ENCODE data around the gene CLEC16A. TPM values are rescaled to one million over a fixed set of nuclear protein-coding genes. Genes with fewer than 3 reads are reported as not detected.

CLEC16A gene
- total RNA-seq, 4 donors from 2014 or later, result 20.3 to 25.7 (median 25.1) TPM

DNA sequence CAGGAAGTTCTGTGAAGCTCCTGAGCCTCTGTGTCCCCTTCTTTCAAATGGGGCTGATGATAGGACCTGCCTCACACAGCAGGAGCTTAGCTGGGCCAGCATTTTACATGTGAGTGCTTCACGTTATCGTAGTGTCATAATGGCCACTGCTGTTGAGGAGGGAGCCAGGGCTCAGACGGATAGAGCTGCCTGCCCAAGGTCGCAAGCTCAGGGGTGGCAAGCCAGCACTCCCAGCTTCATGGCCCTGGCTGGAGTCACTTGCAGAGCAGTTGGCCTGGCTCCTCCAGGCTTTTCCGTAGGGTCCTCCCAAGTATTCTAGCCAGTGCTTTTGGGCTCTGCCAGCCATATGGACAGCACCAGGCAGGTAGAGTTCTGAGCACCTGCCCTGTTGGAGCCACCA lies 196.5 kb downstream of the CLEC16A start:
- TF ChIP-seq POLR2A (IDR thresholded peaks at IDR 0.05), result no peak
- TF ChIP-seq, protein P1, sequence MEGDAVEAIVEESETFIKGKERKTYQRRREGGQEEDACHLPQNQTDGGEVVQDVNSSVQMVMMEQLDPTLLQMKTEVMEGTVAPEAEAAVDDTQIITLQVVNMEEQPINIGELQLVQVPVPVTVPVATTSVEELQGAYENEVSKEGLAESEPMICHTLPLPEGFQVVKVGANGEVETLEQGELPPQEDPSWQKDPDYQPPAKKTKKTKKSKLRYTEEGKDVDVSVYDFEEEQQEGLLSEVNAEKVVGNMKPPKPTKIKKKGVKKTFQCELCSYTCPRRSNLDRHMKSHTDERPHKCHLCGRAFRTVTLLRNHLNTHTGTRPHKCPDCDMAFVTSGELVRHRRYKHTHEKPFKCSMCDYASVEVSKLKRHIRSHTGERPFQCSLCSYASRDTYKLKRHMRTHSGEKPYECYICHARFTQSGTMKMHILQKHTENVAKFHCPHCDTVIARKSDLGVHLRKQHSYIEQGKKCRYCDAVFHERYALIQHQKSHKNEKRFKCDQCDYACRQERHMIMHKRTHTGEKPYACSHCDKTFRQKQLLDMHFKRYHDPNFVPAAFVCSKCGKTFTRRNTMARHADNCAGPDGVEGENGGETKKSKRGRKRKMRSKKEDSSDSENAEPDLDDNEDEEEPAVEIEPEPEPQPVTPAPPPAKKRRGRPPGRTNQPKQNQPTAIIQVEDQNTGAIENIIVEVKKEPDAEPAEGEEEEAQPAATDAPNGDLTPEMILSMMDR (IDR thresholded peaks at IDR 0.05), result no peak
- Histone ChIP-seq H3K9me3 (no peaks in the 10 kb centered on the region), H3K4me3 (no peak overlapping the region), H3K4me1 (peaks cover 0 to 43% (median 13%) of the 10 kb centered on the region in 3 donors), H3K36me3 (peaks cover 0 to 2% (median 0%) of the 10 kb centered on the region in 3 donors), H3K27me3 (no peaks in the 10 kb centered on the region), H3K27ac (no peak overlapping the region)
- intact Hi-C loops (cut with DNase I), result no loop called here
- 97% methylated on average over 4 of the region's 5 CpGs; no CpG with 5 or more reads in 1 of the 2 donors for WGBS, 2 donors
- DNase-seq, result no peak

DNA sequence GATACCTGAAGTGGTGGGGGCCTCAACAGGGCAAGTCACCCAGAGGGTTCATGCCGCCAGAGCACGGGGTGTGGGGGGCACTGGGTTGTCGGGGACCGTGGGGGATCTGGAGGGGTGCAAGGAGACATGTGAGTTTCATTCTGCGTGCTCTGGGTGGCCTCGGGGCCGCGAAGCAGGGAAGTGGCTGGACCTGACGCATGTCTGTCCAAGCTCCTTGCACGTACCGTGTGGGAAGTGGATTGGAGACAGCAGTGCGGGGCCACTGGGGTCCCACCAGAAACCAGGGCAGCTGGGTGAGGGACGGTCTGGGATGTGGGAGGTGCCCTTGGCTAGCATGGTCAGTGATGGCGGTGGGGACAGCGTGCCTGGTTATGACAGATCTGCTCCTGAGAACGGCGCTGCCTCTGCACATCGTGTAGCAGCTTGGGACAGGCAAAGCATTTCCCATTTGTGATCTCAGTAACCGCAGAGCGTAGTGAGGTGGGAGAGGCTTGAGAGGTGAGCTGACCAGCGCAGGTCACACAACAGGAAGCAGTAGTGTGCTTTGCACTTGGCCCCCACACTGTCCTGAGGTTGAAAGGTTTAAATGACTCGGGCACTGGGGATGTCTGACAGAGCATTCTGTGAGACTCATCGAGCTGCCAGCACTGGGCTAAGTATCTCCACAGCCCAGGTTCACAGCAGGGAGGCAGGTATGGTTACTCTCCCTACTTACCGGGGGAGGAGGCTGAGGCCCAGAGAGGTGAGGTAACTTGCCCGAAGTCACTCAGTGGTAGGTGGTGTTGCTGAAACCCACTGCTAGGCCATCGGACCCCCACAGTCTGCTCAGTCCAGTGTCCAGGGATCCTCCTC lies 197.3 kb downstream of the CLEC16A start:
- 89 to 92% methylated on average over 12 to 16 of the region's 26 CpGs for WGBS, 2 donors
- TF ChIP-seq POLR2A (IDR thresholded peaks at IDR 0.05), result no peak
- TF ChIP-seq, protein P1 (IDR thresholded peaks at IDR 0.05), result no peak
- no peak overlapping the region for H3K27ac ChIP-seq
- intact Hi-C loops (cut with DNase I), result no loop called here
- DNase-seq, result no peak
- no peaks in the 10 kb centered on the region for H3K36me3 ChIP-seq
- H3K27me3 ChIP-seq, result no peaks in the 10 kb centered on the region
- H3K9me3 ChIP-seq, result no peaks in the 10 kb centered on the region
- H3K4me1 ChIP-seq, result peaks cover 0 to 35% (median 12%) of the 10 kb centered on the region in 3 donors
- no peak overlapping the region for H3K4me3 ChIP-seq

DNA sequence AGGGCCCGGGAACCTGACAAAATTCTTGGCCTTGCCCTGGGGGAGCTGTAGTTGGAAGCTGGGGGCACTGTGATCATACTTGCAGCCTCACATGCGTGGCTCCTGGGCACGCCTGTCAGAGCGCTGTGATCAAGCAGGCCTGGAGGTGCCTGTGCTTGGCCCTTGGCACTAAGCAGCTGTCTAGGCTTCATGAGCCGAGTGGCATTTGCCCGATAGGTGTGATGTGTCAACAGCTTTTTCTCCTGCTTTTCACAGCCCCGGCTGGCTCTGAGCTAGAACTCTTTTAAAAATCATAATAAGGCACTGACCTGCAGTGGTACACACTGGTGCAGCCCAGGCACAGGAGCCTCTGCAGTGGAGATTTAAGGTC lies 197.9 kb downstream of the CLEC16A start:
- intact Hi-C loops (cut with DNase I), result no loop called here
- 17 to 29% methylated on average over 1 to 7 of the region's 7 CpGs for WGBS, 2 donors

DNA sequence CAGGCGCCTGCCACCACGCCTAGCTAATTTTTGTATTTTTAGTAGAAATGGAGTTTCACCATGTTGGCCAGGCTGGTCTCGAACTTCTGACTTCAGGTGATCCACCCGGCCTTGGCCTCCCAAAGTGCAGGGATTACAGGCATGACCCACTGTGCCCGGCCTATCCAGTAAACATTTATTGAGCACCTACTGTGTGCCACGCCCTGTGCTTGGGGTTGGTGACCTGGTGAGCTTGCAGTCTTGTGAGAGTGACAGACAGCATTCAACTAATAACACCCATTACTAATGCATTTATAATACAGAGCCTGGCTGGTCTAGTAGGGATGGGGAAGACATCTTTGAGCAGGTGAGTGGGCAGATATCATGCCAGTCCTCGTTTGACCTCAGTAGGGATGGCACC lies 198.6 kb downstream of the CLEC16A start:
- TF ChIP-seq, protein P1 (IDR thresholded peaks at IDR 0.05), result no peak
- TF ChIP-seq POLR2A (IDR thresholded peaks at IDR 0.05), result no peak
- Histone ChIP-seq H3K4me3 (no peak overlapping the region), H3K36me3 (no peaks in the 10 kb centered on the region), H3K27me3 (no peaks in the 10 kb centered on the region), H3K27ac (no peak overlapping the region), H3K4me1 (peaks cover 0 to 31% (median 10%) of the 10 kb centered on the region in 3 donors), H3K9me3 (no peaks in the 10 kb centered on the region)
- no peak for DNase-seq
- WGBS, 2 donors, result 90 to 98% methylated on average over 6 to 7 of the region's 7 CpGs
- intact Hi-C loops (cut with DNase I), result no loop called here

More for the DNA sequence above, 197.9 kb downstream of the CLEC16A start:
- no peak for TF ChIP-seq POLR2A (IDR thresholded peaks at IDR 0.05)
- TF ChIP-seq, protein P1 (IDR thresholded peaks at IDR 0.05), result no peak
- Histone ChIP-seq H3K4me1 (peaks cover 0 to 34% (median 10%) of the 10 kb centered on the region in 3 donors), H3K36me3 (no peaks in the 10 kb centered on the region), H3K9me3 (no peaks in the 10 kb centered on the region), H3K27ac (no peak overlapping the region), H3K27me3 (no peaks in the 10 kb centered on the region), H3K4me3 (no peak overlapping the region)
- no peak for DNase-seq

DNA sequence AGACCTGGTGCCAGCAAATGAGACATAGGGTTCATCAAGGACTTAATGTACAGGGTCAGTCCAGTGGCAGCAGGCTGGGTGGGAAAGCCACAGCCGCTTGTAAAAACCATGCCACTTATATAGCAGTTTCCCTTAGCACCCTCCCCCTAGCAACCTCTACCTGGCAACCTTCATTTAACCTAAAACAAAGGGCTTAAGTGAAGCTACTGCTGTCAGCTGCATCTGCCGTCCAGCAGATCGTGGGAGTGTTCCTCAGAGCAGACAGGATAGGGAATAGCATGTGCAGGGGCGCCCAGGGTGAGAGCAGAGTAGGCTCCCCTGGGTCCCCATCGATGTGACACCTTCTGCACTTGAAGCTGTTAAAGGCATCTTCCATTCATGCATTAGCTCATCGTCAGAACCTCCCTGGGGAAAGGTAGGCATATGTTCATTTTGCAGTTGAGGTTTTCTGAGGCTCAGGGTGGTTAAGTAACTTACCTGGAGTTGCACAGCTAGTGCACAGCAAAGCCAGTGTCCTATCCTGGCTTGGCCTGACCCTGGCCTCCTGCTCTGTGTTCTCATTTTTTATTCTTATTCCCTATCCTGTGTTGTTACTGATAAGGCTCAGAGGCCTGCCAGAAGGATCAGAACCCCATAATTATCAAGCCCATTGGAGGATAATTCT lies 199.1 kb downstream of the CLEC16A start:
- no peaks in the 10 kb centered on the region for H3K27me3 ChIP-seq
- H3K4me1 ChIP-seq, result peaks cover 0 to 28% (median 10%) of the 10 kb centered on the region in 3 donors
- TF ChIP-seq, protein P1 (IDR thresholded peaks at IDR 0.05), result no peak
- no peak for TF ChIP-seq POLR2A (IDR thresholded peaks at IDR 0.05)
- 85 to 93% methylated on average over 4 to 6 of the region's 6 CpGs for WGBS, 2 donors
- intact Hi-C loops (cut with DNase I), result no loop called here
- DNase-seq, result no peak
- H3K27ac ChIP-seq, result no peak overlapping the region
- no peaks in the 10 kb centered on the region for H3K9me3 ChIP-seq
- no peak overlapping the region for H3K4me3 ChIP-seq
- no peaks in the 10 kb centered on the region for H3K36me3 ChIP-seq
